WI38 (cell line): ENCODE results near the gene NKX2-1.

Source experiments
- H3K4me3 ChIP-seq: 2 replicates; pipeline ENCODE4 v1.5.1; 2011; ENCODE audit warnings: low read depth, mild to moderate bottlenecking, control low read depth, low read length
- TF ChIP-seq, protein P1 (sequence below): IDR thresholded peaks from 2 replicates; pipeline ENCODE4 v1.5.1; 2012; ENCODE audit warnings: low read depth, mild to moderate bottlenecking, control low read depth, low read length

Gene NKX2-1

DNA sequence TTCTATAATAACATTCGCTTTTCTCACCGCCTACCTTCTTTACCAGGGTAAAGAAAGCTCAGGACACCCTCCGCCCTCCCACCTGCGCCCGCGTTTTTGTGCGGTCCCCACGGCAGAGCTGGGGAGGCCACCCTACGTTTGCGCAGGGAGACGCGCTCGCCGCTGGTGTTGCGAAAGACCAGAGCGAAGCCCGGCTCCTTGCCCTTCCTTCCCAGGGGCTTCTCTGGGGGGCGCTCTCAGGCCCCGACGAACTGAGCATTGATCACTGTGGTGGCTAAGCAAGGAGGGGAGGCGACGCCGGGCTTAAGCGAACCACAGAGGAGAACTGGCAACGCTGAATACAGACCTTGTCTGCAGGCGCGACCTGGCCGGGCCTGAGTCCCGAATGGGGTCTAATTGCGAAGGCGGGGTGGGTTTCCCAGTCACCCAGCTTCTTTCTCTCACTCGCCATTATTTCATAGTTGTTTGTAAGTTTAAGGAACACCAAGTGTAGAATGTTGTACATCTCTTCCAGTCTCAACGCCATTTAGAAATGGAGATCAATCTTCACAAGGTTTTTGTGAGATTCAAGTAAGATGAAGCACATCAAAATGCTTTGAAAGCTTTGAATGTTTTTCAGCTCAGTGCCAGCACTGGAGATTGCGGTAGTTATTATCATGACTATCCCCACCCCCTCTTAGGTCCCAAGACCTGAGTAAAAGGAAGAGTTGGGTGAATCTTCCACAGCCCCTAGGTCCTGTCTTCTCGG is 1.7 kb upstream of the NKX2-1 start:
- H3K4me3 ChIP-seq, result no peak overlapping the region
- TF ChIP-seq, protein P1, sequence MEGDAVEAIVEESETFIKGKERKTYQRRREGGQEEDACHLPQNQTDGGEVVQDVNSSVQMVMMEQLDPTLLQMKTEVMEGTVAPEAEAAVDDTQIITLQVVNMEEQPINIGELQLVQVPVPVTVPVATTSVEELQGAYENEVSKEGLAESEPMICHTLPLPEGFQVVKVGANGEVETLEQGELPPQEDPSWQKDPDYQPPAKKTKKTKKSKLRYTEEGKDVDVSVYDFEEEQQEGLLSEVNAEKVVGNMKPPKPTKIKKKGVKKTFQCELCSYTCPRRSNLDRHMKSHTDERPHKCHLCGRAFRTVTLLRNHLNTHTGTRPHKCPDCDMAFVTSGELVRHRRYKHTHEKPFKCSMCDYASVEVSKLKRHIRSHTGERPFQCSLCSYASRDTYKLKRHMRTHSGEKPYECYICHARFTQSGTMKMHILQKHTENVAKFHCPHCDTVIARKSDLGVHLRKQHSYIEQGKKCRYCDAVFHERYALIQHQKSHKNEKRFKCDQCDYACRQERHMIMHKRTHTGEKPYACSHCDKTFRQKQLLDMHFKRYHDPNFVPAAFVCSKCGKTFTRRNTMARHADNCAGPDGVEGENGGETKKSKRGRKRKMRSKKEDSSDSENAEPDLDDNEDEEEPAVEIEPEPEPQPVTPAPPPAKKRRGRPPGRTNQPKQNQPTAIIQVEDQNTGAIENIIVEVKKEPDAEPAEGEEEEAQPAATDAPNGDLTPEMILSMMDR, result no peak

DNA sequence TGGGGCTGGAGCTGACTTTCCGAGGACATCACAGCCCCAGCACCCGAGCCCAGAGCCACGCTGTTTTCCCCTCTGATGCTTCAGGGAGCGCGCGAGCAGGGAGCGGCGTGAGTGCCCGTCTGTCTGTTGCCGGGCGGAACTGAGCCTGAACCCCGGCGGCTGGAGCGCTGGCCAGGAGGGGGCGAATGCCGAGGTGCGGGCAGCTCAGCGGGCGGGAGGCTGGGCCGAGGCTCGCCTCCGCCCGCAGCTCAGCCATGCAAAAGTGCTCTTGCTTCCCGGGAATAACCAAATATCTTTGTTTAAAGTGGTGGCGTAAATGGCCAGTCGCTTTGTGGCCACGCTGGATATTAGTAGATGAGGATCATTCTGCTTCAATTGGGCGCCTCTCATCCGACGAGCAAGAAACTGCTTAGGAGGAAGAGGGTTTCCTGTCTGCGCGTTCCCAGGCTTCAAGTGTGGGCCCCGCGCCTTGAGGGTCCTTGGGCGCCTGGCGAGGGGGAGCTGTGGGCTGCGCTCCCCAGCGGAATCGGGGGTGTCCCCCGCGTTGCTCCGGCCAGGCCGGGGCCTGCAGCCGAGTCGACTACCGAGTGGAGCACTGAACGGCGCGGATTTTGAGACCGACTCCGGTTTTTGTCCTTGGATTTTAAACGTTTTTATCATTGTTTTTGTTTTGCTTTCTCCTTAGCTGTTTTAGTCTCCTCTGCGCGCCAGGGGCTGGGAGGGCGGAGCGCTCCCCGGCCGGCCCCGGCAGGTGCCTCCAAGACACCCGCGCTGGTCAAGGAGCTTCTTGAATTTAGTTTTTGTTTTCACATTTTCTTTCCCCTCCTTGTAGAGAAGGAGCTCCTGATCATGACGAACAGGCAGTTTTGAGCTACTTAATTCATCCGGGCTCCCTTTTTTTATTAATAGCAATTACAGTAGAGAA is 831 bp upstream of the NKX2-1 start:
- H3K4me3 ChIP-seq, result no peak overlapping the region
- TF ChIP-seq, protein P1, result no peak

DNA sequence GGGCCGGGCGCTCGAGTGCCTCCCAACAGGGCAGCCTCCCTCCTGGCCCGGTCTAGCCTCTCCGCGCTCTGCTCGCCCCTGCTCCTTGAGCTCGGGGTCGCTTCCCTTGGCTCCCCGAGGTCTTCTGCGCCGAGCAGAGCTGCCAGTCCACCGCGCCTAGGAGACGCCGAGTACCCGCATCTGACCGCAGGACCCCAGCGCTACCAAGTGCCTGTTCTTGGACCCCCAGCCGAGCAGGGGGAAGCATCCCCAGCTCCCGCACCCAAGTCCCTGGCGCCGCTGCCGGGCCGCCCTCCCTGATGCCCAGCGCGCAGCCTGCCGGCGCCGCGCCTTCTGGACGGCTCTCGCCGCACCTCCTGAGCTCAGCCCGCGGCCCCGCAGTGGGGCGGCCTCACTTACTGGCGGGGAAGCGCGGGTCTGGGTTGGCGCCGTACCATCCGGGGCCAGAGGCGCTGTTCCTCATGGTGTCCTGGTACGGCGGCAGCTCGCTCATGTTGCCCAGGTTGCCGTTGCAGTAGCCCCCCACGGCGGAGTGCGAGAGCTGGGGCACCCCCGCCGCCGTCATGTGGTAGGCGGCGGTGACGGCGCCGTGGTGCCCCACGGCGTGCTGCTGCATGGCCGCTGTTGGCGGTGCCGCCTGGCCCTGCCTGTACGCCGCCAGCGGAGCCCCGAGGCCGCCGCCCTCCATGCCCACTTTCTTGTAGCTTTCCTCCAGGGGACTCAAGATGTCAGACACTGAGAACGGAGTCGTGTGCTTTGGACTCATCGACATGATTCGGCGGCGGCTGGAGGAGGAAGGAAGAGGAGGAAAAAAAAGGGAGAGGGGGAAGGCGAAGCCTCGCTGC is 1.2 kb downstream of the NKX2-1 start:
- no peak overlapping the region for H3K4me3 ChIP-seq
- TF ChIP-seq, protein P1, result no peak

DNA sequence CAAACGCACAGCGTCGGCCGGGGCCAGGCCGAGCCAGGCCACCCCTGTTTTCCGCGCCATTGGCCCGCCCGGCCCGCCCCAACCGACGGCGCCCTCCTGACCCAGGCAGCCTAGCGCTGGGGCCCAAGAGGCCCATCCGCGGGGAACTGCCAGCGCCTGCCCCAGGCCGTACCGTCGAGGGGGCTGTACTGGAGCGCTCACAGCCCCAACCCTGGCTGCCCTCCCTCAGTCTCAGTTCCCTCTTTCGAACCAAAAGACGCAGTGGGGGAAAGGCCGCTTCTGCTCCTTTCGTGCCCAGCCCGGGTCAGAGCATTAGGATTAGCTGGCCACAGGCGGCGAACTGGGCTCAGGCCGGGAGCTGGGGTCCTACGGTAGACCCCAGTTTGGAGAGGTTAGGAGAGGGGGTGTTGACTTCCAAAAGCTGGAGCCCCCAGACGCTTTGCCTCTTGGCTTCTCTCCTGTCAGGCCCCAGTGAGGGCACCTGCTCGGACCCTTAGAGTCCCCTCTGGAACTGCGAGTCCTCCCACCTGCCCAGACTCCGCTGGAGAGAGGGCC is 1.9 kb downstream of the NKX2-1 start:
- H3K4me3 ChIP-seq, result no peak overlapping the region
- TF ChIP-seq, protein P1, result no peak

DNA sequence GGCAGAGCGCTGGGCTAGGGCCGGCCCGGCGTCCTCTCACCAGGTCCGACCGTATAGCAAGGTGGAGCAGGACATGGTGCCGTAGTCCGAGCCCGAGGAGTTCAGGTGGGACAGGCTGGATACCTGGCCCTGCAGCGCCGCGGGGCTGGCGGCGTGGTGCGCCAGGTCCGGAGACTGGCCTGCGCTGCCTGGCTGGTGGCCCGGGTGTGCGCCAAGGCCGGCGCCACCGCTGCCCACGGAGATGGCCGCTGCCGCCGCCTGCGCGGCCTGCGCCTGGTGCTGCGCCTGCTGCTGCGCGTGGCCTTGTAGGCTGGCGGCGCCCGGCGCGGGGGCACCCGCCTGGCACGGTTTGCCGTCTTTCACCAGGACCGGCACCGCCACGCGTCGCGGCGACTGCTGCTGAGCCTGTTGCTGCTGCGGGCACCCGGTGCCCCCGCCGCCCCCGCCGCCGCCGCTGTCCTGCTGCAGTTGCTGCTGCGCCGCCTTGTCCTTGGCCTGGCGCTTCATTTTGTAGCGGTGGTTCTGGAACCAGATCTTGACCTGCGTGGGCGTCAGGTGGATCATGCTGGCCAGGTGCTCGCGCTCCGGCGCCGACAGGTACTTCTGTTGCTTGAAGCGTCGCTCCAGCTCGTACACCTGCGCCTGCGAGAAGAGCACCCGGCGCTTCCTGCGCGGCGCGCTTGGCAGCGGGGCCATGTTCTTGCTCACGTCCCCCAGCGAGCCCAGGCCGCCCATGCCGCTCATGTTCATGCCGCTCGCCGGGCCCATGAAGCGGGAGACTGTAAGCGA is 2.6 kb downstream of the NKX2-1 start:
- TF ChIP-seq, protein P1, result no peak
- no peak overlapping the region for H3K4me3 ChIP-seq

DNA sequence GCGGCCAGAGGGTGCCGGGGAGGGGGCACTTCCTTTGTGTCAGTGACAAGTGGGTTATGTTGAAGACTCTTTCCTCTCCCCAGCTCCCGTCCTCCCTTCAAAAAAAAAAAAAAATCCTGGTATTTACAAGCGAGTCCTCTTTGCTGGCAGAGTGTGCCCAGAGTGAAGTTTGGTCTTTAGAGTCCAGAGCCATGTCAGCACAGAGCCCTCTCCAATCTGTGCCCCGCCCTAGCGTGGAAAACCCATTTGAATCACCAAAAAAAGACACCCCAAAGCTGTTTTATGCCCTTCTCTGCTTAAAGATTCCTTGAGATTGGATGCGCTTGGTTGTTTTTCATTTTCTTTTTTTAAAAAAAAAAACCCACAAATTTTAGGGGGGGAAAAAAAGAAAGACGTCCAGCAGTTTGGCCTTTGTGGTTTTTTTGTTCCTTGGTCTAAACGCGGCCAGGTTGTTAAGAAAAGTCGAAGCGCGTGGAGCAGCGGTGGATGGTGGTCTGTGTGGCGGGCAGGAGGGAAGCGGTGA is 3.3 kb downstream of the NKX2-1 start:
- TF ChIP-seq, protein P1, result no peak
- H3K4me3 ChIP-seq, result no peak overlapping the region
